A549 (cell line): ENCODE measurements around the gene BANF1. TPM values are rescaled to one million over a fixed set of nuclear protein-coding genes. Genes with fewer than 3 reads are reported as not detected.

Experiments
- ATAC-seq, 2 experiments: fragments of 200-7000 bp in 1 of 2; fragments of >200 bp in 1 of 2; cut with Nextera tagmentation in 1 of 2; cut with Tn5 transposase in 1 of 2; 3 replicates each; pipeline versions ENCODE4 v1.8.0 to v1.9.1; 2018 to 2020; ENCODE audit warnings: mild to moderate bottlenecking in 1 of 2, moderate library complexity in 1 of 2
- CTCF ChIA-PET: fragments of 300-600 bp; sonication (Branson Sonifier 250); formaldehyde crosslinking; extraction: SDS; loops from one replicate; lab custom pipeline; 2021; ENCODE audit warnings: antibody characterized with exemption, inconsistent platforms; lab: Yijun Ruan, JAX
- POLR2A ChIA-PET: fragments of 350-600 bp; formaldehyde crosslinking; extraction: SDS; loops from one replicate; lab custom pipeline; 2021; ENCODE audit warnings: antibody characterized with exemption, inconsistent platforms; lab: Yijun Ruan, JAX
- DNase-seq, 2 experiments: peaks; one replicate each; pipeline versions ENCODE4 v3.0.0 to v3.0.0-alpha.2; 2011 to 2016; ENCODE audit warnings: low read depth in 1 of 2, low spot score in 1 of 2
- FAIRE-seq: peaks from 2 replicates; lab custom pipeline; 2011; peaks lifted over from hg19 to GRCh38; lab: Jason Lieb, UNC
- H3K27ac ChIP-seq, 2 experiments: fragments of >200 bp; sonication (Bioruptor Twin); formaldehyde crosslinking; 3 replicates each; pipeline ENCODE4 v1.5.1; 2016 to 2017
- H3K4me1 ChIP-seq: fragments of >200 bp; sonication (Bioruptor Twin); formaldehyde crosslinking; 3 replicates; pipeline ENCODE4 v1.6.1; 2016
- H3K4me2 ChIP-seq: fragments of >200 bp; sonication (Bioruptor Twin); formaldehyde crosslinking; 3 replicates; pipeline ENCODE4 v1.6.1; 2016
- H3K4me3 ChIP-seq: fragments of >200 bp; sonication (Bioruptor Twin); formaldehyde crosslinking; 3 replicates; pipeline ENCODE4 v1.5.1; 2016
- H3K9me3 ChIP-seq: fragments of >200 bp; sonication (Bioruptor Twin); formaldehyde crosslinking; 3 replicates; pipeline ENCODE4 v1.6.1; 2016
- ATOH8 ChIP-seq: fragments of 250-450 bp; sonication (Bioruptor Pico); IDR thresholded peaks from 2 replicates; pipeline ENCODE4 v1.5.0; 2020; ENCODE audit warnings: low read depth, mild to moderate bottlenecking, moderate library complexity
- BCL3 ChIP-seq: fragments of >200 bp; sonication (Bioruptor Twin); formaldehyde crosslinking; IDR thresholded peaks from 3 replicates; pipeline ENCODE4 v1.6.1; 2016
- BHLHE40 ChIP-seq: IDR thresholded peaks from 2 replicates; pipeline ENCODE4 v1.6.1; 2012; ENCODE audit warnings: low read depth, low read length, inconsistent platforms
- CBX8 ChIP-seq: fragments of 200-600 bp; sonication (generic); IDR thresholded peaks from 2 replicates; pipeline ENCODE4 v1.6.1; 2016
- CHD4 ChIP-seq: fragments of 200-600 bp; sonication (generic); IDR thresholded peaks from 2 replicates; pipeline ENCODE4 v1.6.1; 2016; ENCODE audit warnings: antibody characterized with exemption, mild to moderate bottlenecking, borderline replicate concordance
- ELK1 ChIP-seq: fragments of 150-350 bp; IDR thresholded peaks from 2 replicates; pipeline ENCODE4 v1.6.1; 2014; ENCODE audit warnings: low read depth, mild to moderate bottlenecking, low read length
- ESRRA ChIP-seq: fragments of 150-350 bp; IDR thresholded peaks from 2 replicates; pipeline ENCODE4 v1.6.1; 2014; ENCODE audit warnings: mild to moderate bottlenecking, low read length, borderline replicate concordance
- GATA3 ChIP-seq: IDR thresholded peaks from 2 replicates; pipeline ENCODE4 v1.6.1; 2012; ENCODE audit warnings: borderline replicate concordance
- HES2 ChIP-seq: fragments of >200 bp; sonication (Bioruptor Twin); formaldehyde crosslinking; IDR thresholded peaks from 2 replicates; pipeline ENCODE4 v1.6.1; 2016
- JUNB ChIP-seq: fragments of >200 bp; sonication (Bioruptor Twin); formaldehyde crosslinking; IDR thresholded peaks from 2 replicates; pipeline ENCODE4 v1.6.1; 2016
- MAX ChIP-seq: IDR thresholded peaks from 2 replicates; pipeline ENCODE4 v1.6.1; 2012
- MAZ ChIP-seq: fragments of 150-350 bp; IDR thresholded peaks from 2 replicates; pipeline ENCODE4 v1.6.1; 2014; ENCODE audit warnings: antibody characterized with exemption, low read depth, low read length, borderline replicate concordance
- NFE2L2 ChIP-seq: fragments of 150-350 bp; conservative IDR thresholded peaks from 2 replicates; pipeline ENCODE4 v1.6.1; 2014; ENCODE audit warnings: low read length
- NPAS2 ChIP-seq: fragments of 250-450 bp; sonication (Bioruptor Pico); IDR thresholded peaks from 2 replicates; pipeline ENCODE4 v1.8.0; 2022; ENCODE audit warnings: mild to moderate bottlenecking, moderate library complexity, borderline replicate concordance
- PHF8 ChIP-seq: fragments of 200-600 bp; sonication (generic); IDR thresholded peaks from 2 replicates; pipeline ENCODE4 v1.6.1; 2016; ENCODE audit warnings: low read depth, mild to moderate bottlenecking, antibody characterized with exemption, moderate library complexity, borderline replicate concordance
- RARB ChIP-seq: fragments of 250-450 bp; sonication (Bioruptor Pico); IDR thresholded peaks from 2 replicates; pipeline ENCODE4 v1.8.0; 2021; ENCODE audit warnings: mild to moderate bottlenecking, moderate library complexity
- RCOR1 ChIP-seq: fragments of 150-350 bp; IDR thresholded peaks from 2 replicates; pipeline ENCODE4 v1.6.1; 2014; ENCODE audit warnings: antibody characterized with exemption, low read length, low read depth
- REST ChIP-seq: fragments of 200-600 bp; sonication (generic); IDR thresholded peaks from 2 replicates; pipeline ENCODE4 v1.6.1; 2016; ENCODE audit warnings: antibody characterized with exemption, mild to moderate bottlenecking, moderate library complexity
- RFX5 ChIP-seq: fragments of 450-650 bp; IDR thresholded peaks from 2 replicates; pipeline ENCODE4 v1.7.1; 2014; ENCODE audit warnings: antibody characterized with exemption, mild to moderate bottlenecking, moderate library complexity
- SMC3 ChIP-seq: fragments of >200 bp; sonication (Bioruptor Twin); formaldehyde crosslinking; IDR thresholded peaks from 3 replicates; pipeline ENCODE4 v1.6.1; 2018; ENCODE audit warnings: inconsistent platforms
- SREBF2 ChIP-seq: fragments of 450-650 bp; IDR thresholded peaks from 2 replicates; pipeline ENCODE4 v1.6.1; 2014; ENCODE audit warnings: mild to moderate bottlenecking, moderate library complexity
- USF2 ChIP-seq: fragments of 450-650 bp; IDR thresholded peaks from 2 replicates; pipeline ENCODE4 v1.6.1; 2014; ENCODE audit warnings: antibody characterized with exemption
- ZC3H11A ChIP-seq: fragments of 450-650 bp; IDR thresholded peaks from 2 replicates; pipeline ENCODE4 v1.6.1; 2014; ENCODE audit warnings: antibody characterized with exemption, mild to moderate bottlenecking
- ZNF302 ChIP-seq: fragments of 250-450 bp; sonication (Bioruptor Pico); IDR thresholded peaks from 2 replicates; pipeline ENCODE4 v1.9.0; 2021; ENCODE audit warnings: inconsistent platforms, mild to moderate bottlenecking, moderate library complexity
- ZSCAN20 ChIP-seq: fragments of 250-450 bp; sonication (Bioruptor Pico); IDR thresholded peaks from 2 replicates; pipeline ENCODE4 v1.8.0; 2022; ENCODE audit warnings: mild to moderate bottlenecking, moderate library complexity
- WGBS: methylation state at CpG from one replicate; pipeline ENCODE4 v1.1.6; 2017; ENCODE audit errors: missing lambda C conversion rate; 5-methylcytosine and 5-hydroxymethylcytosine counted together
- polyA plus RNA-seq, 4 experiments: library from polyadenylated mRNA; depleted of rRNA in 3 of 4; stranded (reverse); fragments of >200 nt; fragmentation: RNase III in 1 of 4; extraction: RNeasy Plus Mini Kit Qiagen cat#74134 plus additional on column Dnase treatment in 1 of 4; gene quantifications; 2 replicates in 3 of 4; 3 replicates in 1 of 4; pipeline ENCODE4 v1.2.3, GENCODE V29; 2011 to 2017

The BANF1 gene
- polyA plus RNA-seq, 2 of the 4 experiments (the other 2 are of a cell fraction) = 309 to 399 TPM

GRCh38 chr11:66001942-66002647, at the start of gene BANF1, which contains the start of gene EIF1AD (continued):
- TF ChIP-seq GATA3 = peak; percentile 67; the same call in 1 of the 2 replicates
- TF ChIP-seq ATOH8 = no peak
- TF ChIP-seq BCL3 = peak; percentile 80
- TF ChIP-seq CHD4 = no peak
- no peak for TF ChIP-seq SMC3
- TF ChIP-seq JUNB = no peak
- TF ChIP-seq ZC3H11A = peak; percentile 21; the same call in 1 of the 2 replicates
- no peak for TF ChIP-seq USF2
- TF ChIP-seq MAZ = peak; percentile 89; the same call in 1 of the 2 replicates
- peak; percentile 84 for TF ChIP-seq PHF8
- TF ChIP-seq BHLHE40 = no peak
- TF ChIP-seq ELK1 = no peak
- no peak for TF ChIP-seq RCOR1
- TF ChIP-seq RARB (CRISPR knock-in tag) = no peak
- no peak for TF ChIP-seq ZNF302 (CRISPR knock-in tag)
- no peak for TF ChIP-seq SREBF2
- no peak for TF ChIP-seq ESRRA
- TF ChIP-seq NPAS2 (CRISPR knock-in tag) = no peak
- peak; percentile 72 for TF ChIP-seq RFX5
- TF ChIP-seq ZSCAN20 (CRISPR knock-in tag) = no peak
- no peak for TF ChIP-seq CBX8
- no peak for TF ChIP-seq HES2
- no peak for TF ChIP-seq NFE2L2

- Histone ChIP-seq H3K4me1 (peaks cover 9% of the 10 kb centered on the region), H3K9me3 (no peaks in the 10 kb centered on the region), H3K4me3 (no peak overlapping the region), H3K4me2 (no peak overlapping the region)
- TF ChIP-seq MAX (no peak), GATA3 (no peak), REST (no peak)
- TF ChIP-seq, all 56 proteins: peak for 0
- H3K27ac ChIP-seq = no peak overlapping the region
- CTCF ChIA-PET = interaction anchor here (0.7 to 1.3 kb wide), 5 partner anchors 9 to 173 kb away, joined by 3 to 4 read pairs (median 3); no protein-coding TSS in a partner anchor
- POLR2A ChIA-PET = no interaction called here
- peak in 1 of 2 experiments; percentile 58; a peak in 1 of 6 replicates for ATAC-seq
- 90% methylated on average over 19 of the region's 20 CpGs for WGBS
- no peak for FAIRE-seq
- no peak for DNase-seq
Observed at GRCh38 chr11:65953471-65953870, 48.8 kb upstream of the BANF1 start.
